Muscle layer of duodenum (tissue), 2 donors: ENCODE measurements around the gene MTA3.
"Not testable (repeated sequence)": the region's sequence is repeated elsewhere in the genome, so short reads cannot be mapped to it uniquely, and the experiment has no call there.

Experiments used
- H3K27ac ChIP-seq: one replicate; pipeline ENCODE4 v1.7.0; 2013; ENCODE audit warnings: mild to moderate bottlenecking, low read length
- H3K27me3 ChIP-seq: one replicate; pipeline ENCODE4 v1.7.0; 2013; ENCODE audit warnings: low read depth, mild to moderate bottlenecking, control low read depth, low read length
- H3K36me3 ChIP-seq, 2 donors: one replicate each; pipeline ENCODE4 v1.7.0; 2013; ENCODE audit warnings: low read length in 2 of 2, control low read depth in 1 of 2, mild to moderate bottlenecking in 1 of 2; ENCODE audit not compliant: insufficient read depth in 2 of 2, control insufficient read depth in 1 of 2
- H3K4me1 ChIP-seq, 2 donors: one replicate each; pipeline ENCODE4 v1.7.0; 2013; ENCODE audit warnings: low read length in 2 of 2, mild to moderate bottlenecking in 2 of 2, control low read depth in 1 of 2, moderate library complexity in 1 of 2; ENCODE audit not compliant: insufficient read depth in 2 of 2, control insufficient read depth in 1 of 2
- H3K4me3 ChIP-seq, 2 donors: one replicate each; pipeline ENCODE4 v1.7.0; 2013; ENCODE audit warnings: low read length in 2 of 2, low read depth in 1 of 2, mild to moderate bottlenecking in 1 of 2
- H3K9me3 ChIP-seq, 2 donors: one replicate each; pipeline ENCODE4 v1.7.0; 2013; ENCODE audit warnings: low read length in 2 of 2, control low read depth in 1 of 2, mild to moderate bottlenecking in 1 of 2; ENCODE audit not compliant: control insufficient read depth in 1 of 2
- donor health status: healthy.

MTA3 gene

GRCh38 chr2:42614838-42615237 is 46.4 kb downstream of the MTA3 start:
- peaks cover 4 to 9% of the 10 kb centered on the region in 2 donors for H3K36me3 ChIP-seq
- no peaks in the 10 kb centered on the region for H3K4me1 ChIP-seq
- H3K9me3 ChIP-seq: no peaks in the 10 kb centered on the region
- H3K4me3 ChIP-seq: no peak overlapping the region
- no peaks in the 10 kb centered on the region for H3K27me3 ChIP-seq
- no peak overlapping the region for H3K27ac ChIP-seq

DNA sequence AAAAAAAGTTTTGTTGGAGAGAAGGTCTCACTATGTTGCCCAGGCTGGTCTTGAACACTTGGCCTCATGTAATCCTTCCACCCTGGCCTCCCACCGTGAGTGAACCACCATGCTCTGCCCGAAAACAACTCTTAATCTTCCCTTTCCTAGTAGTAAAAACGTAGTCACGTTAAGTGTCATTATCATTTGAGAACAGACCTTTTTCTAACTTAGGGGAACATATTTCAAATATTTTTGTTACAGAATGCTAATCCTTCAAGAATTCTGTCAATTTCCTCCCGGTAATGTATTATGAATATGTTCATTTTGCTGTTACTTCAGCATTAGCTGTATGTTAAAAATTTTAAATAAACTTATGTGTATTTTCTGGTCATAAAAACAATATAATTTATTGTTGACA is 49.7 kb downstream of the MTA3 start:
- H3K4me3 ChIP-seq: no peak overlapping the region
- H3K9me3 ChIP-seq: no peaks in the 10 kb centered on the region
- H3K4me1 ChIP-seq: no peaks in the 10 kb centered on the region
- peaks cover 4 to 8% of the 10 kb centered on the region in 2 donors for H3K36me3 ChIP-seq
- no peak overlapping the region for H3K27ac ChIP-seq
- H3K27me3 ChIP-seq: no peaks in the 10 kb centered on the region

DNA sequence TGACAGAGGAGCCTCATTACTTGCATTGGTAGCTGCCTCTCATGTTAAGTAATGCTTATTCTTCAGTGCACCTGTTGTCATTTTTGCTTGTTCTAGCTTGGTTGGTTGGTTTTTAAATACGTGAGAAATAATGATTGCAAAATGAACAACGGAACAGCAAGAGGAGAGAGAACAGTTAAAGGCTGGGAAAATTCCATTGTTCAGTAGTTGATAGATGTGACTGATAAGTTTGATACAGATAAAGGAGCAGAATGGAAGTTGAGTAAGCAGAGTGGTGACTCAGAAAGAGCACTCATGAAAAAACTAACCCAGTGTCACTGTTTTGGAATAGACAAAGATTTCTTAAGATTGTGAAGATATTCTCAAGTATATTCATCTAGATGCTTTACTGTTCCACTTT is 50.5 kb downstream of the MTA3 start:
- Histone ChIP-seq H3K4me3 (no peak overlapping the region), H3K27ac (no peak overlapping the region), H3K36me3 (peaks cover 4 to 8% of the 10 kb centered on the region in 2 donors), H3K9me3 (no peaks in the 10 kb centered on the region), H3K27me3 (no peaks in the 10 kb centered on the region), H3K4me1 (no peaks in the 10 kb centered on the region)

DNA sequence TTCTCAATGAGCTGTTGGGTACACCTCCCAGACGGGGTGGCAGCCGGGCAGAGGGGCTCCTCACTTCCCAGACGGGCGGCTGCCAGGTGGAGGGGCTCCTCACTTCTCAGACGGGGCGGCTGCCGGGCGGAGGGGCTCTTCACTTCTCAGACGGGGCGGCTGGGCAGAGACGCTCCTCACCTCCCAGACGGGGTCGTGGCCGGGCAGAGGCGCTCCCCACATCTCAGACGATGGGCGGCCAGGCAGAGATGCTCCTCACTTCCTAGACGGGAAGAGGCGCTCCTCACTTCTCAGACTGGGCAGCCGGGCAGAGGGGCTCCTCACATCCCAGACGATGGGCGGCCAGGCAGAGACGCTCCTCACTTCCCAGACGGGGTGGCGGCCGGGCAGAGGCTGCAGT is 53.2 kb downstream of the MTA3 start:
- H3K27me3 ChIP-seq, H3K9me3 ChIP-seq, H3K27ac ChIP-seq, H3K4me1 ChIP-seq, H3K4me3 ChIP-seq, H3K36me3 ChIP-seq: not testable (repeated sequence)

DNA sequence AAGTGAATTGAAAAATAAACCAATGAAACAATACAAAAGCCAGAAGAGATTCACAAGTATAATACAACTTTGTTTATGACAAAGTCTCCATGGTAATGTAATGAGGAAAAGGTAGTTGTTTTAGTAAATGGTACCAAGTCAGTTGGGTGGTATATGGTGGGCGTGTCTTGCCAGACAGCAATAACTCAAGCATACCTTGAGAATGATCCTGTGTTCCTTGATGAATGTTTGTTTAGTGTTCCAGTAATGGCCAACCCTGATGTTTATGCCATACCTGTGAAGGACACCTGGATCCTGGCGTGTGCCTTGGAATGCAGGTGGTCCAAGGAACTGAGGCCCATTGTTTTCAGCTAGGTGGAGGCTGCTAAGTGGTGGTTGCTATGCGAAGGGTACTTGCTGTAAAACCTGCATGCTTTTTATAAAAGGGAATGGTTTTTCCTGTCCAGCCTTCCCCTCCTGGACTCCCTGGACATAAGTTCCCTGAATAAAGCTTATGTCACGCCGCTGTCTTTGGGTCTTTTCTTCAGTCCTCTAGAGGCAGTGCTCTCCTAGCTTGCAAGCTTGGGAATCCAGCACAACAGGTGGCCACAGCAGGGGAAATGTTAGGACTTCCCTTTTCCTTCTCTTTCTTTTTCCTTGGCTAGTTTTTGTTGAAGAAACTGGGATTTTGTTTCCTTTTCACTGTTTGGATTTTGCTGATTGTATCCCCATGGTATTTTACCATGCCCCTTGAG is 54.7 kb downstream of the MTA3 start:
- Histone ChIP-seq H3K27ac (no peak overlapping the region), H3K27me3 (no peaks in the 10 kb centered on the region), H3K36me3 (peaks cover 4 to 8% of the 10 kb centered on the region in 2 donors), H3K4me3 (no peak overlapping the region), H3K9me3 (no peaks in the 10 kb centered on the region), H3K4me1 (no peaks in the 10 kb centered on the region)

DNA sequence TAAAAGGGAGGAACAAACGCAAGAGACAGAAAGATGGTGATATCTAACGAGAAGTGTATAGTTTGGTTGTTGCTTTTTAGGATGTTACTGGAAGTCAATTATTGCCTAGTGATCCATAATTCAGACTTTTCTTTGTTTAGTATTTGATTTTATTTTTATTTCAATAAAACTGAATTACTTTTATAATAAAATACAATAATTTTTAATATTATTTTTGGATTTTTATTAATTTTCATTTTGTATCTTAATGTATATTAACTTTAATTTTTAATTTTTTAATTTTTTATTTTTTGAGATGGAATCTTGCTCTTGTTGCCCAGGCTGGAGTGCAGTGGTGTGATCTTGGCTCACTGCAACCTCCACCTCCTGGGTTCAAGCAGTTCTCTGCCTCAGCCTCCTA is 55.6 kb downstream of the MTA3 start:
- Histone ChIP-seq H3K9me3 (no peaks in the 10 kb centered on the region), H3K27ac (no peak overlapping the region), H3K27me3 (no peaks in the 10 kb centered on the region), H3K36me3 (peaks cover 4 to 8% of the 10 kb centered on the region in 2 donors), H3K4me1 (no peaks in the 10 kb centered on the region), H3K4me3 (no peak overlapping the region)

GRCh38 chr2:42628024-42628423 is 59.6 kb downstream of the MTA3 start:
- not testable (repeated sequence) for H3K4me3 ChIP-seq, H3K27me3 ChIP-seq

DNA sequence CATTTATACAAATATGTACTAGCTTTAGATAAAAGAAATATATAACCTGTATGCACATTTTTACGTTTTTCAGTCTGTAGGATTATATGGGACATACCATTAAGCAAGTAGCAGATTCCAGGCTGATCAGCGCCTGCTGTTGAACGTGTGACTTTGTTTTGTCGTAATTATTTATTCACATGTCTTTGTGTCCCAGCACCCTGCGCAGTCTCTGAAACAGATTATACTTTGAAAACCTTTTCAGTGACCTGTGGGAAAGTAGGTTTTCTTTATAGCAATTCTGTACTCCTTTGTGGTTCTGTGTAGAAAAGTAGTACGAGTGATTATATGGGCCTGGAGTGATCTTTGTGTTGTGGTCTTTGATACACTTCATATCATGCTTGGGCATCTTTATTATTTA is 68.5 kb downstream of the MTA3 start:
- H3K27ac ChIP-seq: no peak overlapping the region
- no peaks in the 10 kb centered on the region for H3K36me3 ChIP-seq
- H3K9me3 ChIP-seq: no peaks in the 10 kb centered on the region
- H3K4me1 ChIP-seq: no peaks in the 10 kb centered on the region
- no peak overlapping the region for H3K4me3 ChIP-seq
- H3K27me3 ChIP-seq: no peaks in the 10 kb centered on the region

More at GRCh38 chr2:42628024-42628423, 59.6 kb downstream of the MTA3 start:
- not testable (repeated sequence) for H3K27ac ChIP-seq, H3K4me1 ChIP-seq, H3K9me3 ChIP-seq, H3K36me3 ChIP-seq

GRCh38 chr2:42638080-42638784 is 69.8 kb downstream of the MTA3 start:
- Histone ChIP-seq H3K27ac (no peak overlapping the region), H3K4me1 (no peaks in the 10 kb centered on the region), H3K36me3 (no peaks in the 10 kb centered on the region), H3K9me3 (no peaks in the 10 kb centered on the region), H3K27me3 (no peaks in the 10 kb centered on the region), H3K4me3 (no peak overlapping the region)

- Histone ChIP-seq H3K4me3 (no peak overlapping the region), H3K36me3 (no peaks in the 10 kb centered on the region)
These were observed 71.1 kb downstream of the MTA3 start for GRCh38 chr2:42639340-42640077.

DNA sequence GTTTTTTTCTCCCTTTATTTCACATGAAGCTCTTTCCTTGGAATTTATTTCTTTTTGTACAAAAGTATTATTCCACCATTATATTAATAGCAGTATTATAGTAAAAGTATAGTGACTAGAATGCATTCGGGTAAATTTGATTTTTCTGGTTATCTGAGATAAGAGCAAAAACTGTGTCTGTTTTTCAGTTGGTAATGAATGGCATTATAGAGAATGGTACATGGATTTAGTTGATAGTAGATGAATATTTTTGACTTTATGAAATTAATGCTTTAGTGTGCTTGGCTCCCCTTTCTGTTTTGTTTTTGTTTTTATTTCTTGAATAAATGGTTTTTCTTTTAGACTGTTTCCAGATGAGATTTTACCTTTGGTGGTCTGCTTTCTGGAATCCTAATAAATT is 71.8 kb downstream of the MTA3 start:
- H3K27ac ChIP-seq: no peak overlapping the region
- H3K4me1 ChIP-seq: no peaks in the 10 kb centered on the region
- H3K9me3 ChIP-seq: no peaks in the 10 kb centered on the region
- H3K27me3 ChIP-seq: no peaks in the 10 kb centered on the region
- no peak overlapping the region for H3K4me3 ChIP-seq
- H3K36me3 ChIP-seq: peaks cover 0 to 2% of the 10 kb centered on the region in 2 donors

More at GRCh38 chr2:42639340-42640077, 71.1 kb downstream of the MTA3 start:
- H3K27me3 ChIP-seq: no peaks in the 10 kb centered on the region
- H3K4me1 ChIP-seq: no peaks in the 10 kb centered on the region
- H3K9me3 ChIP-seq: no peaks in the 10 kb centered on the region
- H3K27ac ChIP-seq: no peak overlapping the region
